Liver (tissue), 3 donors: ENCODE data around the gene HDHD3.

Source experiments
- EGR1 ChIP-seq, 2 donors: IDR thresholded peaks; 2 replicates each; pipeline ENCODE4 v1.6.1; 2016 to 2018; ENCODE audit warnings: antibody characterized with exemption in 2 of 2, low read depth in 2 of 2
- GABPA ChIP-seq, 2 donors: IDR thresholded peaks in 1 of 2; conservative IDR thresholded peaks in 1 of 2; 2 replicates each; pipeline ENCODE4 v1.6.1; 2016; ENCODE audit warnings: antibody characterized with exemption in 2 of 2, mild to moderate bottlenecking in 1 of 2, moderate library complexity in 1 of 2
- JUND ChIP-seq, 2 donors: IDR thresholded peaks; 2 replicates each; pipeline ENCODE4 v1.6.1; 2016; ENCODE audit warnings: antibody characterized with exemption in 2 of 2
- RAD21 ChIP-seq, 2 donors: IDR thresholded peaks; 2 replicates each; pipeline ENCODE4 v1.6.1; 2016; ENCODE audit warnings: antibody characterized with exemption in 2 of 2, mild to moderate bottlenecking in 2 of 2
- RXRA ChIP-seq, 2 donors: IDR thresholded peaks; 2 replicates each; pipeline ENCODE4 v1.6.1; 2017 to 2018; ENCODE audit warnings: antibody characterized with exemption in 2 of 2, mild to moderate bottlenecking in 1 of 2
- SP1 ChIP-seq: IDR thresholded peaks from 2 replicates; pipeline ENCODE4 v1.6.1; 2018; ENCODE audit warnings: antibody characterized with exemption, mild to moderate bottlenecking
- TAF1 ChIP-seq: conservative IDR thresholded peaks from 2 replicates; pipeline ENCODE4 v1.6.1; 2016; ENCODE audit warnings: antibody characterized with exemption, mild to moderate bottlenecking
- YY1 ChIP-seq: IDR thresholded peaks from 2 replicates; pipeline ENCODE4 v1.6.1; 2016; ENCODE audit warnings: antibody characterized with exemption, mild to moderate bottlenecking
- TF ChIP-seq, protein P1 (sequence below): fragments of 150-350 bp; IDR thresholded peaks from 2 replicates; pipeline ENCODE4 v1.5.1; 2017; ENCODE audit warnings: improper control_type of control experiment, low read depth, low read length; ENCODE audit not compliant: missing input control
- TF ChIP-seq, protein P2 (sequence below): IDR thresholded peaks from 2 replicates; pipeline ENCODE4 v1.6.1; 2016; ENCODE audit warnings: antibody characterized with exemption
- TF ChIP-seq, protein P3 (sequence below): IDR thresholded peaks from 2 replicates; pipeline ENCODE4 v1.6.1; 2016; ENCODE audit warnings: antibody characterized with exemption
- TF ChIP-seq, protein P4 (sequence below): IDR thresholded peaks from 2 replicates; pipeline ENCODE4 v1.6.1; 2016; ENCODE audit warnings: antibody characterized with exemption, mild to moderate bottlenecking
- TF ChIP-seq, protein P5 (sequence below): IDR thresholded peaks from 2 replicates; pipeline ENCODE4 v1.6.1; 2016; ENCODE audit warnings: antibody characterized with exemption
- donor health status: healthy.
- donor health status: healthy.

DNA sequence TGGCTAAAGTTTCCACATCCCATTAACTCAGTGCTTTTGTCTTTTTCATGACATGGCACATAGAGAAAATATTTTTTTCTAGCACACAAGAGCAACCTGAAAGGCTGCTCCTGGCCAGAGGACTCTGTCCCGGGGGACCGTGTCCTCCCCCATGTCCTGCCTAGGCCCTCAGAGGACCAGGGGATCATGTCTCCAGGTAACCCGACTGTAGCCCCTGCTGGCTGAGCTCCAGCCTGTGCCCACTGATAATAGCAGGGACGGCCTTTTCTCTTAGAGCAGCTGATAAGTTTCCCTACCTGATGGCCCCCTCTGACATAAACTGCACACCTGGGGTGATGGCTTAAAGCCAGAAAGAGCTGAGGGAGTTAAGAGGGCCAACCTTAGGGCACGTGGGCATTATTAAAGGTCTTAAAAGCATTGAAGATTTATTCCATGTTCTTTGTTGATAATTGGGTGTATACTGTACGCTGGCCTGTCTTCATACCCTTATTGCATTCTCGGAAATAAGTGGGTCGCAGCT lies 5.9 kb downstream of the HDHD3 start:
- TF ChIP-seq TAF1 (no peak), RXRA (IDR thresholded peaks at IDR 0.05) (no peak), GABPA (IDR thresholded peaks at IDR 0.05 in 1 of 2, conservative IDR thresholded peaks at IDR 0.05 in 1 of 2) (no peak), YY1 (no peak), SP1 (no peak), EGR1 (IDR thresholded peaks at IDR 0.05; ENCODE audit: low read depth in 2 of 2) (no peak), JUND (IDR thresholded peaks at IDR 0.05) (no peak), RAD21 (IDR thresholded peaks at IDR 0.05) (no peak)
- TF ChIP-seq, protein P1, sequence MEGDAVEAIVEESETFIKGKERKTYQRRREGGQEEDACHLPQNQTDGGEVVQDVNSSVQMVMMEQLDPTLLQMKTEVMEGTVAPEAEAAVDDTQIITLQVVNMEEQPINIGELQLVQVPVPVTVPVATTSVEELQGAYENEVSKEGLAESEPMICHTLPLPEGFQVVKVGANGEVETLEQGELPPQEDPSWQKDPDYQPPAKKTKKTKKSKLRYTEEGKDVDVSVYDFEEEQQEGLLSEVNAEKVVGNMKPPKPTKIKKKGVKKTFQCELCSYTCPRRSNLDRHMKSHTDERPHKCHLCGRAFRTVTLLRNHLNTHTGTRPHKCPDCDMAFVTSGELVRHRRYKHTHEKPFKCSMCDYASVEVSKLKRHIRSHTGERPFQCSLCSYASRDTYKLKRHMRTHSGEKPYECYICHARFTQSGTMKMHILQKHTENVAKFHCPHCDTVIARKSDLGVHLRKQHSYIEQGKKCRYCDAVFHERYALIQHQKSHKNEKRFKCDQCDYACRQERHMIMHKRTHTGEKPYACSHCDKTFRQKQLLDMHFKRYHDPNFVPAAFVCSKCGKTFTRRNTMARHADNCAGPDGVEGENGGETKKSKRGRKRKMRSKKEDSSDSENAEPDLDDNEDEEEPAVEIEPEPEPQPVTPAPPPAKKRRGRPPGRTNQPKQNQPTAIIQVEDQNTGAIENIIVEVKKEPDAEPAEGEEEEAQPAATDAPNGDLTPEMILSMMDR, result no peak
- TF ChIP-seq, protein P2, sequence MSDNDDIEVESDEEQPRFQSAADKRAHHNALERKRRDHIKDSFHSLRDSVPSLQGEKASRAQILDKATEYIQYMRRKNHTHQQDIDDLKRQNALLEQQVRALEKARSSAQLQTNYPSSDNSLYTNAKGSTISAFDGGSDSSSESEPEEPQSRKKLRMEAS, result no peak
- TF ChIP-seq, protein P3, sequence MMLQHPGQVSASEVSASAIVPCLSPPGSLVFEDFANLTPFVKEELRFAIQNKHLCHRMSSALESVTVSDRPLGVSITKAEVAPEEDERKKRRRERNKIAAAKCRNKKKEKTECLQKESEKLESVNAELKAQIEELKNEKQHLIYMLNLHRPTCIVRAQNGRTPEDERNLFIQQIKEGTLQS, result no peak
- TF ChIP-seq, protein P4, sequence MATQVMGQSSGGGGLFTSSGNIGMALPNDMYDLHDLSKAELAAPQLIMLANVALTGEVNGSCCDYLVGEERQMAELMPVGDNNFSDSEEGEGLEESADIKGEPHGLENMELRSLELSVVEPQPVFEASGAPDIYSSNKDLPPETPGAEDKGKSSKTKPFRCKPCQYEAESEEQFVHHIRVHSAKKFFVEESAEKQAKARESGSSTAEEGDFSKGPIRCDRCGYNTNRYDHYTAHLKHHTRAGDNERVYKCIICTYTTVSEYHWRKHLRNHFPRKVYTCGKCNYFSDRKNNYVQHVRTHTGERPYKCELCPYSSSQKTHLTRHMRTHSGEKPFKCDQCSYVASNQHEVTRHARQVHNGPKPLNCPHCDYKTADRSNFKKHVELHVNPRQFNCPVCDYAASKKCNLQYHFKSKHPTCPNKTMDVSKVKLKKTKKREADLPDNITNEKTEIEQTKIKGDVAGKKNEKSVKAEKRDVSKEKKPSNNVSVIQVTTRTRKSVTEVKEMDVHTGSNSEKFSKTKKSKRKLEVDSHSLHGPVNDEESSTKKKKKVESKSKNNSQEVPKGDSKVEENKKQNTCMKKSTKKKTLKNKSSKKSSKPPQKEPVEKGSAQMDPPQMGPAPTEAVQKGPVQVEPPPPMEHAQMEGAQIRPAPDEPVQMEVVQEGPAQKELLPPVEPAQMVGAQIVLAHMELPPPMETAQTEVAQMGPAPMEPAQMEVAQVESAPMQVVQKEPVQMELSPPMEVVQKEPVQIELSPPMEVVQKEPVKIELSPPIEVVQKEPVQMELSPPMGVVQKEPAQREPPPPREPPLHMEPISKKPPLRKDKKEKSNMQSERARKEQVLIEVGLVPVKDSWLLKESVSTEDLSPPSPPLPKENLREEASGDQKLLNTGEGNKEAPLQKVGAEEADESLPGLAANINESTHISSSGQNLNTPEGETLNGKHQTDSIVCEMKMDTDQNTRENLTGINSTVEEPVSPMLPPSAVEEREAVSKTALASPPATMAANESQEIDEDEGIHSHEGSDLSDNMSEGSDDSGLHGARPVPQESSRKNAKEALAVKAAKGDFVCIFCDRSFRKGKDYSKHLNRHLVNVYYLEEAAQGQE, result no peak
- TF ChIP-seq, protein P5, sequence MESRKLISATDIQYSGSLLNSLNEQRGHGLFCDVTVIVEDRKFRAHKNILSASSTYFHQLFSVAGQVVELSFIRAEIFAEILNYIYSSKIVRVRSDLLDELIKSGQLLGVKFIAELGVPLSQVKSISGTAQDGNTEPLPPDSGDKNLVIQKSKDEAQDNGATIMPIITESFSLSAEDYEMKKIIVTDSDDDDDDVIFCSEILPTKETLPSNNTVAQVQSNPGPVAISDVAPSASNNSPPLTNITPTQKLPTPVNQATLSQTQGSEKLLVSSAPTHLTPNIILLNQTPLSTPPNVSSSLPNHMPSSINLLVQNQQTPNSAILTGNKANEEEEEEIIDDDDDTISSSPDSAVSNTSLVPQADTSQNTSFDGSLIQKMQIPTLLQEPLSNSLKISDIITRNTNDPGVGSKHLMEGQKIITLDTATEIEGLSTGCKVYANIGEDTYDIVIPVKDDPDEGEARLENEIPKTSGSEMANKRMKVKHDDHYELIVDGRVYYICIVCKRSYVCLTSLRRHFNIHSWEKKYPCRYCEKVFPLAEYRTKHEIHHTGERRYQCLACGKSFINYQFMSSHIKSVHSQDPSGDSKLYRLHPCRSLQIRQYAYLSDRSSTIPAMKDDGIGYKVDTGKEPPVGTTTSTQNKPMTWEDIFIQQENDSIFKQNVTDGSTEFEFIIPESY, result no peak
